Smooth muscle cell of the pulmonary artery (primary cell): ENCODE data around the gene GFRAL. TPM values are rescaled to one million over a fixed set of nuclear protein-coding genes. Genes with fewer than 3 reads are reported as not detected.

ENCODE experiments used
- total RNA-seq: library from RNA; depleted of rRNA; stranded (reverse); fragments of >200 nt; gene quantifications from 2 replicates; pipeline ENCODE4 v1.2.3, GENCODE V29; 2014

Gene GFRAL
- total RNA-seq = not detected in 2 replicates

GRCh38 chr6:55327169-55327568, at the start of gene GFRAL:
Gene GFRAL, plus strand, starts transcription at chr6:55327469. Its CDS starts 86 bp downstream, at chr6:55327555.

Other genes with a start within 250 kb of the GFRAL start
- not detected in 2 replicates for gene HCRTR2, start 153.0 kb upstream of the GFRAL start, total RNA-seq